ENCODE results near the gene BEGAIN. TPM values are rescaled to one million over a fixed set of nuclear protein-coding genes. Genes with fewer than 3 reads are reported as not detected.

BEGAIN gene
- total and polyA plus RNA-seq, 4 donors = 0.27 to 1.6 (median 1.3) TPM

- ATAC-seq (ENCODE audit: insufficient read depth, low FRiP score) (no peak), DNase-seq (peak in 1 of 3 donors; percentile 7)
- Histone ChIP-seq H3K9me3 (ENCODE audit: control insufficient read depth in 4 of 4, insufficient read depth in 3 of 4, low read length in 3 of 4) (no peaks in the 10 kb centered on the region), H3K27ac (ENCODE audit: low read depth in 1 of 2, low read length in 1 of 2) (no peak overlapping the region), H3K4me3 (no peak overlapping the region), H3K27me3 (ENCODE audit: control insufficient read depth in 3 of 3, insufficient read depth in 3 of 3, low read length in 2 of 3) (peaks cover 2 to 26% (median 3%) of the 10 kb centered on the region in 3 donors), H3K4me1 (ENCODE audit: control insufficient read depth in 5 of 5, insufficient read depth in 5 of 5, low read length in 5 of 5) (no peaks in the 10 kb centered on the region), H3K9ac (ENCODE audit: insufficient read depth in 1 of 2, low read length in 2 of 2) (no peak overlapping the region), H3K36me3 (ENCODE audit: control insufficient read depth in 4 of 4, insufficient read depth in 4 of 4, low read length in 4 of 4) (no peaks in the 10 kb centered on the region)
- 87 to 90% methylated on average over 27 of the region's 27 CpGs for WGBS, 2 donors
- no peak for TF ChIP-seq CTCF (IDR thresholded peaks at IDR 0.05; ENCODE audit: control extremely low read depth, extremely low read depth)
Measured at GRCh38 chr14:100593751-100594624, 6.8 kb upstream of the BEGAIN start.

- Histone ChIP-seq H3K36me3 (ENCODE audit: control insufficient read depth in 4 of 4, insufficient read depth in 4 of 4, low read length in 4 of 4) (no peaks in the 10 kb centered on the region), H3K27ac (ENCODE audit: low read depth in 1 of 2, low read length in 1 of 2) (no peak overlapping the region), H3K4me1 (ENCODE audit: control insufficient read depth in 5 of 5, insufficient read depth in 5 of 5, low read length in 5 of 5) (no peaks in the 10 kb centered on the region), H3K4me3 (no peak overlapping the region), H3K9ac (ENCODE audit: insufficient read depth in 1 of 2, low read length in 2 of 2) (no peak overlapping the region), H3K27me3 (ENCODE audit: control insufficient read depth in 3 of 3, insufficient read depth in 3 of 3, low read length in 2 of 3) (peaks cover 4 to 24% (median 6%) of the 10 kb centered on the region in 3 donors), H3K9me3 (ENCODE audit: control insufficient read depth in 4 of 4, insufficient read depth in 3 of 4, low read length in 3 of 4) (peaks cover 0 to under 1% (median 0%) of the 10 kb centered on the region in 4 donors)
- no peak for TF ChIP-seq CTCF (IDR thresholded peaks at IDR 0.05; ENCODE audit: control extremely low read depth, extremely low read depth)
- DNase-seq = peak in 1 of 3 donors; percentile 9
- WGBS, 2 donors = 74 to 85% methylated on average over 4 of the region's 4 CpGs
- ATAC-seq (ENCODE audit: insufficient read depth, low FRiP score) = no peak
Measured at GRCh38 chr14:100592972-100593371, 5.8 kb upstream of the BEGAIN start.

- peaks cover 7 to 21% (median 10%) of the 10 kb centered on the region in 3 donors for H3K27me3 ChIP-seq (ENCODE audit: control insufficient read depth in 3 of 3, insufficient read depth in 3 of 3, low read length in 2 of 3)
- H3K9ac ChIP-seq (ENCODE audit: insufficient read depth in 1 of 2, low read length in 2 of 2) = no peak overlapping the region
- H3K4me3 ChIP-seq = no peak overlapping the region
- no peak overlapping the region for H3K27ac ChIP-seq (ENCODE audit: low read depth in 1 of 2, low read length in 1 of 2)
- peak in 1 of 3 donors; percentile 5 for DNase-seq
- H3K36me3 ChIP-seq (ENCODE audit: control insufficient read depth in 4 of 4, insufficient read depth in 4 of 4, low read length in 4 of 4) = no peaks in the 10 kb centered on the region
- H3K9me3 ChIP-seq (ENCODE audit: control insufficient read depth in 4 of 4, insufficient read depth in 3 of 4, low read length in 3 of 4) = peaks cover 0 to 2% (median 0%) of the 10 kb centered on the region in 4 donors
- WGBS, 2 donors = 85 to 93% methylated on average over 10 of the region's 10 CpGs
- no peaks in the 10 kb centered on the region for H3K4me1 ChIP-seq (ENCODE audit: control insufficient read depth in 5 of 5, insufficient read depth in 5 of 5, low read length in 5 of 5)
- TF ChIP-seq CTCF (IDR thresholded peaks at IDR 0.05; ENCODE audit: control extremely low read depth, extremely low read depth) = no peak
- ATAC-seq (ENCODE audit: insufficient read depth, low FRiP score) = no peak
Measured at GRCh38 chr14:100592461-100592891, 5.3 kb upstream of the BEGAIN start.

Measured in lung (tissue), 12 donors.